BE2C (cell line): Measurements from ENCODE around the gene TMEM9.

Experiments used
- DNase-seq: peaks from one replicate; pipeline ENCODE4 v3.0.0-alpha.2; 2020
- H3K27me3 ChIP-seq: fragments of 250-450 bp; sonication (Bioruptor Pico); 2 replicates; pipeline ENCODE4 v1.5.1; 2020; ENCODE audit warnings: mild to moderate bottlenecking
- H3K36me3 ChIP-seq: fragments of 250-450 bp; sonication (Bioruptor Pico); 2 replicates; pipeline ENCODE4 v1.5.1; 2020; ENCODE audit warnings: mild to moderate bottlenecking
- H3K4me1 ChIP-seq: fragments of 250-450 bp; sonication (Bioruptor Pico); 2 replicates; pipeline ENCODE4 v1.5.1; 2020
- H3K4me3 ChIP-seq: 2 replicates; pipeline ENCODE4 v1.5.1; 2011; ENCODE audit warnings: low read depth, low read length
- H3K9me3 ChIP-seq: fragments of 250-450 bp; sonication (Bioruptor Pico); 2 replicates; pipeline ENCODE4 v1.5.1; 2020
- CTCF ChIP-seq: IDR thresholded peaks from 2 replicates; pipeline ENCODE4 v1.5.1; 2012; ENCODE audit warnings: mild to moderate bottlenecking, low read depth, low read length

TMEM9 gene

GRCh38 chr1:201134405-201134804 lies 19.9 kb downstream of the TMEM9 start:
- no peaks in the 10 kb centered on the region for H3K9me3 ChIP-seq
- H3K4me1 ChIP-seq, result no peaks in the 10 kb centered on the region
- H3K27me3 ChIP-seq, result no peaks in the 10 kb centered on the region
- TF ChIP-seq CTCF, result no peak
- no peak overlapping the region for H3K4me3 ChIP-seq
- DNase-seq, result no peak
- H3K36me3 ChIP-seq, result peaks cover 16% of the 10 kb centered on the region

- no peak for DNase-seq
- no peaks in the 10 kb centered on the region for H3K27me3 ChIP-seq
- no peak overlapping the region for H3K4me3 ChIP-seq
- no peaks in the 10 kb centered on the region for H3K9me3 ChIP-seq
- no peak for TF ChIP-seq CTCF
- H3K4me1 ChIP-seq, result no peaks in the 10 kb centered on the region
- H3K36me3 ChIP-seq, result peaks cover 11% of the 10 kb centered on the region
These were observed 22.9 kb downstream of the TMEM9 start for GRCh38 chr1:201131398-201131797.

GRCh38 chr1:201128962-201129361 lies 25.3 kb downstream of the TMEM9 start:
- H3K36me3 ChIP-seq, result no peaks in the 10 kb centered on the region

GRCh38 chr1:201128476-201128875 lies 25.8 kb downstream of the TMEM9 start:
- H3K4me3 ChIP-seq, result no peak overlapping the region
- no peaks in the 10 kb centered on the region for H3K36me3 ChIP-seq
- TF ChIP-seq CTCF, result no peak
- no peaks in the 10 kb centered on the region for H3K4me1 ChIP-seq
- H3K27me3 ChIP-seq, result peaks cover under 1% of the 10 kb centered on the region; the same call in 1 of the 2 replicates
- DNase-seq, result no peak
- no peaks in the 10 kb centered on the region for H3K9me3 ChIP-seq

More at GRCh38 chr1:201128962-201129361, 25.3 kb downstream of the TMEM9 start:
- DNase-seq, result no peak
- H3K4me1 ChIP-seq, result no peaks in the 10 kb centered on the region
- no peaks in the 10 kb centered on the region for H3K9me3 ChIP-seq
- no peak for TF ChIP-seq CTCF
- H3K27me3 ChIP-seq, result no peaks in the 10 kb centered on the region
- no peak overlapping the region for H3K4me3 ChIP-seq

- no peak for TF ChIP-seq CTCF
- no peaks in the 10 kb centered on the region for H3K36me3 ChIP-seq
- H3K9me3 ChIP-seq, result no peaks in the 10 kb centered on the region
- no peaks in the 10 kb centered on the region for H3K4me1 ChIP-seq
- no peak for DNase-seq
- peaks cover 2% of the 10 kb centered on the region; the same call in 1 of the 2 replicates for H3K27me3 ChIP-seq
- no peak overlapping the region for H3K4me3 ChIP-seq
These were observed 26.4 kb downstream of the TMEM9 start for GRCh38 chr1:201127755-201128455.
